NT2/D1 (cell line): ENCODE data around the gene CCDC92B.
A peak's percentile ranks its signal among the peaks of the same experiment; 100 is the strongest.

ENCODE experiments used
- DNase-seq: peaks from one replicate; pipeline ENCODE4 v3.0.0-alpha.2; 2011; ENCODE audit warnings: low read depth, low spot score
- H3K27me3 ChIP-seq: 2 replicates; pipeline ENCODE4 v1.6.0; 2011; ENCODE audit warnings: mild to moderate bottlenecking; ENCODE audit not compliant: insufficient read length, insufficient read depth
- H3K36me3 ChIP-seq: 2 replicates; pipeline ENCODE4 v1.6.1; 2011; ENCODE audit warnings: mild to moderate bottlenecking, low read length, mixed read lengths; ENCODE audit not compliant: insufficient read depth, insufficient read length
- H3K4me1 ChIP-seq: 2 replicates; pipeline ENCODE4 v1.5.1; 2011; ENCODE audit not compliant: insufficient read depth, insufficient read length
- H3K4me3 ChIP-seq: 2 replicates; pipeline ENCODE4 v1.5.1; 2011; ENCODE audit warnings: low read depth; ENCODE audit not compliant: insufficient read length
- H3K9ac ChIP-seq: 2 replicates; pipeline ENCODE4 v1.6.0; 2011; ENCODE audit warnings: low read depth; ENCODE audit not compliant: insufficient read length
- H3K9me3 ChIP-seq: 2 replicates; pipeline ENCODE4 v1.5.1; 2011; ENCODE audit warnings: mild to moderate bottlenecking, low read length; ENCODE audit not compliant: insufficient read depth
- SUZ12 ChIP-seq: IDR thresholded peaks from 2 replicates; pipeline ENCODE4 v1.6.1; 2011; ENCODE audit not compliant: insufficient read length, insufficient read depth; ENCODE audit errors: extremely low read depth
- YY1 ChIP-seq: IDR thresholded peaks from 2 replicates; pipeline ENCODE4 v1.6.1; 2011; ENCODE audit not compliant: insufficient read length, insufficient read depth
- ZNF274 ChIP-seq: IDR thresholded peaks from 2 replicates; pipeline ENCODE4 v1.6.1; 2011; ENCODE audit warnings: mild to moderate bottlenecking, low read depth, low read length

CCDC92B gene

DNA sequence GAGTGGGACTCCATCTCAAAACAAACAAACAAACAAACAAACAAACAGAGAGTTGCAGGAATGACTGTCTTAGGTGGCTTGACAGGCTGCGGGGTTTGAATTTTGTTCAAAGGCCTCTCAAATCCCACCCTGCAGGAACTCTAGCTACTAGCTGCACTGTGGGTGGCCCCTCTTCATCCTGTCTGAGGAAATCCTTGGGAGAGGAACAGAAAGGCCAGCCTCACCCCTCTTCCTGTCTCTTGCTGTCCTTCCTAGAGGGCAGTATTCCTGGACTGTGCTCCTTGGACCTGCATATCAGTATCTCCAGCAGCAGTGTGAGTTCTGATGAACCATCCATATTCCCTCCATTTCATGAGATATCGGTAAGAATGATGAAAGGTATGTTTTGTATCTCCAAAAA is 2.0 kb upstream of the CCDC92B start:
- no peak for DNase-seq
- Histone ChIP-seq H3K9ac (no peak overlapping the region), H3K4me3 (no peak overlapping the region), H3K27me3 (peaks cover 23% of the 10 kb centered on the region), H3K9me3 (no peaks in the 10 kb centered on the region), H3K36me3 (no peaks in the 10 kb centered on the region), H3K4me1 (peaks cover 4% of the 10 kb centered on the region)
- TF ChIP-seq ZNF274 (no peak), YY1 (no peak), SUZ12 (no peak)

DNA sequence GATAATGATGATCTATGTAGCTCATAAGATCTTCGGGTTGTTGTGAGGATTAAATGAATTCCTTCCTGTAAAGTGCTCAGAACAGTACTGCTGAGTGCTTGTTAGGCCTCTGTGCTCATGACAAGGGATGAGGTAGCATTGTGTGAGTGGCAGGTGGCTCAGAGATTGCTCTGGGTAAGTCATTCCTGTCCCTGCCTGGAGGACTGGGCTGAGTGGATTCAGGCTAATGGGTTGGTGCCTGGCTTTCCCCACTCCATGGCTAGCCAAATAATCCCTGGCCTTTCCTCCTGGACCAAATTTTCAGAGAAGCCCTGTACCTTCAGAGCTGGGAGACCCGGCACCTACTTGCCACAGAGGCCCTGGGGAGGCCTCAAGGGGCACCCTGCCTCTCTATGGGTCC is 1.3 kb upstream of the CCDC92B start:
- Histone ChIP-seq H3K27me3 (peaks cover 23% of the 10 kb centered on the region), H3K36me3 (no peaks in the 10 kb centered on the region), H3K4me1 (peaks cover 3% of the 10 kb centered on the region), H3K4me3 (no peak overlapping the region), H3K9ac (no peak overlapping the region), H3K9me3 (no peaks in the 10 kb centered on the region)
- no peak for DNase-seq
- no peak for TF ChIP-seq YY1
- TF ChIP-seq ZNF274 = no peak
- TF ChIP-seq SUZ12 = no peak

DNA sequence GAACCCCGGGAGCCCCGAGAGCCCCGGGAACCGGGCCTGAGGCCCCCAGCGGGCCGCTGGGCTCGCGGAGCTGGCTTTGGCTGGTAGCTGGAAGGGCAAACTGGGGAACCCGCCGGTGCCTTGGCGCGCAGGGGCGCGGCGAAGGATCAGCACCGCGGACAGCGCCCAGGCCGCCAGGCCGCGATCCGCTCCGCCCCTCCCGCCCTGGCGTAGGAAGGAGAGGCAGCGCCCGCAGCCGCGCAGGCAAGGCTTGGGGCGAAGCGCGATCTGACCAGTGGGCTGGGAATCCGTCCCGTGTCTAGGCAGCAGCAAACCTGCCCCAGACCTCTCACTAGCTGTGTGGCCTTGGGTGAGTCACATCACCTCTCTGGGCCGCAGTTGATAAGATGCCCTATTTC is 331 bp upstream of the CCDC92B start:
- peaks cover 3% of the 10 kb centered on the region for H3K4me1 ChIP-seq
- H3K36me3 ChIP-seq = no peaks in the 10 kb centered on the region
- no peak for TF ChIP-seq SUZ12
- TF ChIP-seq ZNF274 = no peak
- TF ChIP-seq YY1 = no peak
- DNase-seq = peak; percentile 68
- H3K4me3 ChIP-seq = peak overlapping the region; percentile 30
- peaks cover 23% of the 10 kb centered on the region for H3K27me3 ChIP-seq
- H3K9ac ChIP-seq = no peak overlapping the region
- no peaks in the 10 kb centered on the region for H3K9me3 ChIP-seq

DNA sequence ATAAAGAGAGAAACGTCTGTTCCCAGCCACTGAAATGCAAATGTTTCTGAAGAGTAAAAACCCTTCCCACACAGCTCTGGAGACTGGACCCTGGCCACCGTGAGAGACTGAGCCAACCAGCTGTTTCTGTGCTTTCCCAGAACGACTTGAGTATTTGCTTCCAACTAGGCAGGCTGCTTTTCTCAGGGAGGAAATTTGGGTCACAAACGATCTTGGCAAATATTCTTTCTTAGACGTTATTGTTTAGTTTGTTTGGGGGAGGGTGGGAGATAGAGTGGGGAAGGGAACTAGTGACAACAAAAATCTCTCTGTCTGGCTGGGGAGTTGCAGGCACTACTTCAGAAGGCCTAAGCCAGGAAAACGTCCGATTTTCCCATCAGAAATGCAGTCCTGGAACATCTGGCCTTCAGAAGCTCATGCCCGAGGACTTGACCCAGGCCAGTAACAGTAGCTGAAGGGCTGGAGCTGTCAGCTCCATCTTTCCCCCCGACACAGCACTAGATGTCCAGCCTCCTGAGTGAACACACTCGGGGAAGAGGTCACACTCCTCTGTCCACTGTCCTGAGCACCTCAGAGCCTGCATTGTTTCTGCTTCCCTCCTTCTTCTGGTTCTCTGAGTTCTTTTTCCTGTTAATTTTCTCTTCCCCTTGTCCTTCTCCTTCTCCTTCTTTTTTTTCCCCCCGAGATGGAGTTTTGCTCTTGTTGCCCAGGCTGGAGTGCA is 4.0 kb downstream of the CCDC92B start:
- DNase-seq = no peak
- Histone ChIP-seq H3K27me3 (peaks cover 14% of the 10 kb centered on the region), H3K9ac (no peak overlapping the region), H3K4me3 (no peak overlapping the region), H3K9me3 (no peaks in the 10 kb centered on the region), H3K36me3 (no peaks in the 10 kb centered on the region), H3K4me1 (peaks cover 2% of the 10 kb centered on the region)
- no peak for TF ChIP-seq YY1
- no peak for TF ChIP-seq SUZ12
- TF ChIP-seq ZNF274 = no peak

DNA sequence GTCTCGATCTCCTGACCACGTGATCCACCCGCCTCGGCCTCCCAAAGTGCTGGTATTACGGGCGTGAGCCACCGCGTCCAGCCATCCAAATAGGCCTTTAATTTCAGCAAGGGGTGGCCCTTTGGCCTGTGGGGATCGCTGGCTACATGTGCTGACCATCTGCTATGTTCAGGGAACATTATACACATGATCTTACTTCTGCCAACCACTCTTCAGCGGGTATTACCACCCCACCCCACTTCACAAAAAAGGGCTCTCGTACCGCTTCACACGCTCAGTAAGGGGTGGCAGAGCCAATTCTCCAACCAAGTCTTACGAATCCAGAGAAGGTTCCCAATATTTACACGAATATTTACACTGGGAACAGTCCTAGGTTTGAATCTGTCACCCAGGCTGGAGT is 11.8 kb downstream of the CCDC92B start:
- Histone ChIP-seq H3K4me1 (no peaks in the 10 kb centered on the region), H3K36me3 (no peaks in the 10 kb centered on the region), H3K9me3 (no peaks in the 10 kb centered on the region), H3K4me3 (no peak overlapping the region), H3K9ac (no peak overlapping the region), H3K27me3 (no peaks in the 10 kb centered on the region)
- DNase-seq = no peak
- no peak for TF ChIP-seq YY1
- TF ChIP-seq SUZ12 = no peak
- TF ChIP-seq ZNF274 = no peak

DNA sequence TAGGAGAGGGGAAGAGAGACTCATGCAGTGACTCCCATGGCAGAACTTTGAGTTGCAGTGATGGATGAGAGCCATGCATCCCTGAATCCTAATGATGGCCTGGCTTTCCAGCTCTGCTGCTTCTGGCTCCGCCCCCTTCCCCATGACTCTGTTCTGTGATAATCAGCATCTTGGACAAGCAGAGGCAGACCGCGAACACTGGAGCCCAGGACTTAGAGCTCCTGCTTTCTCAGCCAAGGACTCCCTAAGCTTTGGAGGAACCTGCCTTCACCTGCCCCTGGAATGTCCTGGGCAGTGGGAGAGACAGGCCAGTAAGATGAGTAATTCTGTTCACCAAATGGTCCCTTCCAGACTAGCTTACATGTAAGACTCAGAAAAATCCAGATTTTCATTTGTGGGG is 12.5 kb downstream of the CCDC92B start:
- Histone ChIP-seq H3K36me3 (no peaks in the 10 kb centered on the region), H3K4me3 (no peak overlapping the region), H3K27me3 (no peaks in the 10 kb centered on the region), H3K4me1 (no peaks in the 10 kb centered on the region), H3K9ac (no peak overlapping the region), H3K9me3 (no peaks in the 10 kb centered on the region)
- no peak for DNase-seq
- TF ChIP-seq YY1 (no peak), SUZ12 (no peak)

DNA sequence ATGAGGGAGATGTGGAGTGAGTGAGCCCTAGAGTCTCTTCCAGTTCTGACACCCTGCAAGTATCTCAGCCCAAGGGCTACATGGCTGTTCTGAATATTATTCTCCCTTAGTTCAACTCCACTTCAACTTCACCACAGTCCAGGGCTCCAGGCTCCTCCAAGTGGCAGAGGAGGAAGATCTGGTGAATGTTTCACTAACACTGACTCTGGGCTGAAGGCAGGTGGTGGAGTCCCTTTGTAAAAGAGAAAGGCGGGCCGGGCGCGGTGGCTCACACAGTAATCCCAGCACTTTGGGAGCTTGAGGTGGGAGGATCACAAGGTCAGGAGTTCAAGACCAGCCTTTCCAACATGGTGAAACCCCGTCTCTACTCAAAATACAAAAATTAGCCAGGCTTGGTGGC is 13.6 kb downstream of the CCDC92B start:
- no peak for TF ChIP-seq YY1
- TF ChIP-seq SUZ12 = no peak
- TF ChIP-seq ZNF274 = no peak
- Histone ChIP-seq H3K9me3 (no peaks in the 10 kb centered on the region), H3K36me3 (no peaks in the 10 kb centered on the region), H3K4me1 (no peaks in the 10 kb centered on the region), H3K9ac (no peak overlapping the region), H3K4me3 (no peak overlapping the region), H3K27me3 (no peaks in the 10 kb centered on the region)
- no peak for DNase-seq

DNA sequence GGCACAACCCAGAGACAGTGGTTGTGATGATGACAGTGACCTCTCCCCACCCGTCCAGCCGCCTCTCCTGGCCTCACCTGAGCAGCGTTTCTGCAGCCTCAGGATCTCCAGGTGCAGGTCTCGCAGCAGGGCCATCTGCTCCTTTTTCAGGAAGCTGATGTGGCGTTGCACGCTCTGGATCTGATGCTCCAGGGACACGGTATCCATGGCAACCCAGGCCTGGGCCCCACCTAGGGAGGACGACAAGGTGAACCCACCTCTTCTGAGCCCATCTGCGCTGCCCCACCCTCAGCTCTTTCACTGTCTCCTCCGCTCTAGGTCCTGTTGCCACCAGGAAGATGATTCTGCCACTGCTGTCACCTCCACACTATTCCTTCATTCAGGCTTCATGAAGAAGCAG is 14.5 kb downstream of the CCDC92B start:
- H3K36me3 ChIP-seq = no peaks in the 10 kb centered on the region
- H3K9me3 ChIP-seq = no peaks in the 10 kb centered on the region
- no peaks in the 10 kb centered on the region for H3K27me3 ChIP-seq
- H3K9ac ChIP-seq = no peak overlapping the region
- DNase-seq = no peak
- H3K4me3 ChIP-seq = no peak overlapping the region
- TF ChIP-seq ZNF274 (no peak), YY1 (no peak), SUZ12 (no peak)
- peaks cover 2% of the 10 kb centered on the region for H3K4me1 ChIP-seq
